Stimulated activated CD4-positive, alpha-beta T cell treated with anti-CD3 and anti-CD28 coated beads, Interleukin-4, amount 100 ng/mL, for 1 hour (primary cell): ENCODE results near the gene COG8.

Experiments used
- DNase-seq: peaks from one replicate; pipeline ENCODE4 v3.0.0-alpha.2; 2020

The COG8 gene

GRCh38 chr16:69283851-69284250 lies 55.5 kb downstream of the COG8 start:
- DNase-seq, result no peak

- no peak for DNase-seq
Observed at GRCh38 chr16:69277413-69277812, 62.0 kb downstream of the COG8 start.
